PC-3 (cell line): ENCODE data around the gene GASK1B. TPM values are rescaled to one million over a fixed set of nuclear protein-coding genes. Genes with fewer than 3 reads are reported as not detected.

Source experiments
- ATAC-seq: fragments of 200-7000 bp; cut with Tn5 transposase; 2 replicates; pipeline ENCODE4 v1.9.1; 2020; ENCODE audit warnings: mild to moderate bottlenecking, moderate library complexity
- BruUV-seq: library from RNA; stranded (reverse); fragments of 400-500 nt; replicated peaks from 2 replicates; lab custom pipeline; 2021; lab: Mats Ljungman, UMichigan
- CTCF ChIA-PET: fragments of 300-600 bp; sonication (Branson Sonifier 250); formaldehyde crosslinking; loops from one replicate; lab custom pipeline; 2022; ENCODE audit warnings: antibody characterized with exemption; lab: Charles Lee
- POLR2A ChIA-PET: fragments of 300-600 bp; sonication (Branson Sonifier 250); formaldehyde crosslinking; loops from one replicate; lab custom pipeline; 2022; ENCODE audit warnings: antibody characterized with exemption; ENCODE audit not compliant: unreplicated experiment; lab: Charles Lee
- DNase-seq: peaks from one replicate; pipeline ENCODE4 v3.0.0-alpha.2; 2015
- H2AFZ ChIP-seq: fragments of 300-600 bp; sonication (generic); 2 replicates; pipeline ENCODE4 v1.6.0; 2016; ENCODE audit warnings: antibody characterized with exemption, low read length
- H3F3A ChIP-seq: fragments of 300-600 bp; sonication (generic); one replicate; pipeline ENCODE4 v1.6.0; 2017; ENCODE audit warnings: antibody characterized with exemption, low read length, control low read depth, mild to moderate bottlenecking; ENCODE audit not compliant: unreplicated experiment
- H3K27ac ChIP-seq: fragments of 300-600 bp; sonication (generic); 2 replicates; pipeline ENCODE4 v1.5.1; 2016; ENCODE audit warnings: mild to moderate bottlenecking, low read length
- H3K27me3 ChIP-seq: fragments of 300-600 bp; sonication (generic); 2 replicates; pipeline ENCODE4 v1.6.1; 2016; ENCODE audit warnings: low read length, mixed read lengths
- H3K36me3 ChIP-seq: fragments of 300-600 bp; sonication (generic); 2 replicates; pipeline ENCODE4 v1.6.1; 2016; ENCODE audit warnings: low read depth, mixed run types, low read length, mixed read lengths
- H3K4me1 ChIP-seq: fragments of 300-600 bp; sonication (generic); 2 replicates; pipeline ENCODE4 v1.5.1; 2016; ENCODE audit warnings: low read length; ENCODE audit not compliant: insufficient read depth
- H3K4me2 ChIP-seq: fragments of 300-600 bp; sonication (generic); 2 replicates; pipeline ENCODE4 v1.6.0; 2016; ENCODE audit warnings: low read length
- H3K4me3 ChIP-seq: fragments of 300-600 bp; sonication (generic); 2 replicates; pipeline ENCODE4 v1.5.1; 2016; ENCODE audit warnings: mild to moderate bottlenecking, low read length, mixed read lengths
- H3K79me2 ChIP-seq: fragments of 300-600 bp; sonication (generic); 2 replicates; pipeline ENCODE4 v1.6.1; 2017; ENCODE audit warnings: low read length, mixed read lengths
- H3K9ac ChIP-seq: fragments of 300-600 bp; sonication (generic); 2 replicates; pipeline ENCODE4 v1.6.0; 2016; ENCODE audit warnings: mild to moderate bottlenecking, low read length
- H3K9me2 ChIP-seq: fragments of 300-600 bp; sonication (generic); replicated peaks from 2 replicates; pipeline ENCODE4 v1.6.1; 2016; ENCODE audit warnings: mixed run types, low read length, mixed read lengths
- H3K9me3 ChIP-seq: fragments of 300-600 bp; sonication (generic); 2 replicates; pipeline ENCODE4 v1.6.1; 2016; ENCODE audit warnings: low read length, mixed read lengths
- H4K20me1 ChIP-seq: fragments of 300-600 bp; sonication (generic); 2 replicates; pipeline ENCODE4 v1.6.1; 2016; ENCODE audit warnings: low read length, mixed read lengths
- EZH2 ChIP-seq: fragments of 300-600 bp; sonication (generic); IDR thresholded peaks from one replicate; pipeline ENCODE4 v1.6.1; 2017; ENCODE audit warnings: antibody characterized with exemption, mild to moderate bottlenecking, low read length; ENCODE audit not compliant: unreplicated experiment
- EZH2phosphoT487 ChIP-seq: fragments of 300-600 bp; sonication (generic); IDR thresholded peaks from 2 replicates; pipeline ENCODE4 v1.6.1; 2018; ENCODE audit warnings: mild to moderate bottlenecking, antibody characterized with exemption, low read length, borderline replicate concordance
- intact Hi-C: fragments of 100-400 bp; cut with micrococcal nuclease; formaldehyde crosslinking; loops from 2 replicates; pipeline ENCODE4 v1.9.0; 2023
- total RNA-seq: library from RNA; depleted of rRNA; stranded (reverse); fragments of >200 nt; gene quantifications from 2 replicates; pipeline ENCODE4 v1.2.3, GENCODE V29; 2014
- TF ChIP-seq, protein P1 (sequence below): fragments of 300-600 bp; sonication (generic); conservative IDR thresholded peaks from 2 replicates; pipeline ENCODE4 v1.5.1; 2017; ENCODE audit warnings: antibody characterized with exemption, low read depth, mild to moderate bottlenecking, low read length

The GASK1B gene
- total RNA-seq, 1 experiment from 2014 or later = 0.51 TPM

DNA sequence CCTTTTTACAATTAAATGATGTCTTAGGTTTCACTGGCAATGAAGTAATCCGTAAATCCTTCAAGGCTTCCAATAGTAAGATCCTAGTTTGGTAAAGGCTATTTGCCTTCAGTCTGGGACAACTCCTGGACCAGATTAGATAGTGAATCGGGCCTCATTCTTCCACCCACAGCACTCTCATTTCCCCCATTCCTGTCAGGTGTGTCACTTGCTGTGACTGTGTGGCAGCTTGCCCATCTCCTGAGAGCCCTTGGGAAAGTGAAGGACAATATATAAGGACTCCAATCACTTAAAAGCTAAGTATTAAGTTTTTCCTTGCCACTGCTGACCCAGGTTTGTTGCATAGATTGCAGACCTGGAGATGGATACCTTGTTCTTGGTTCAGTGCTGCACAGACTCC is 3.3 kb upstream of the GASK1B start:
- no peak overlapping the region for H2AFZ ChIP-seq
- H3K36me3 ChIP-seq = no peaks in the 10 kb centered on the region
- no peaks in the 10 kb centered on the region for H3K79me2 ChIP-seq
- POLR2A ChIA-PET = interaction anchor here (0.5 kb wide), 1 partner anchor 86 kb away, joined by 3 read pairs; no protein-coding TSS in a partner anchor
- H3K4me3 ChIP-seq = no peak overlapping the region
- no TSS peak for BruUV-seq
- TF ChIP-seq EZH2phosphoT487 (no peak), EZH2 (no peak)
- TF ChIP-seq, protein P1, sequence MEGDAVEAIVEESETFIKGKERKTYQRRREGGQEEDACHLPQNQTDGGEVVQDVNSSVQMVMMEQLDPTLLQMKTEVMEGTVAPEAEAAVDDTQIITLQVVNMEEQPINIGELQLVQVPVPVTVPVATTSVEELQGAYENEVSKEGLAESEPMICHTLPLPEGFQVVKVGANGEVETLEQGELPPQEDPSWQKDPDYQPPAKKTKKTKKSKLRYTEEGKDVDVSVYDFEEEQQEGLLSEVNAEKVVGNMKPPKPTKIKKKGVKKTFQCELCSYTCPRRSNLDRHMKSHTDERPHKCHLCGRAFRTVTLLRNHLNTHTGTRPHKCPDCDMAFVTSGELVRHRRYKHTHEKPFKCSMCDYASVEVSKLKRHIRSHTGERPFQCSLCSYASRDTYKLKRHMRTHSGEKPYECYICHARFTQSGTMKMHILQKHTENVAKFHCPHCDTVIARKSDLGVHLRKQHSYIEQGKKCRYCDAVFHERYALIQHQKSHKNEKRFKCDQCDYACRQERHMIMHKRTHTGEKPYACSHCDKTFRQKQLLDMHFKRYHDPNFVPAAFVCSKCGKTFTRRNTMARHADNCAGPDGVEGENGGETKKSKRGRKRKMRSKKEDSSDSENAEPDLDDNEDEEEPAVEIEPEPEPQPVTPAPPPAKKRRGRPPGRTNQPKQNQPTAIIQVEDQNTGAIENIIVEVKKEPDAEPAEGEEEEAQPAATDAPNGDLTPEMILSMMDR = no peak
- no peaks in the 10 kb centered on the region for H4K20me1 ChIP-seq
- H3K27ac ChIP-seq = no peak overlapping the region
- peaks cover 25% of the 10 kb centered on the region for H3K4me1 ChIP-seq
- CTCF ChIA-PET = no interaction called here
- no peaks in the 10 kb centered on the region for H3F3A ChIP-seq
- ATAC-seq (peak; percentile 66), DNase-seq (peak; percentile 78)
- H3K9ac ChIP-seq = no peak overlapping the region
- H3K9me3 ChIP-seq = no peaks in the 10 kb centered on the region
- intact Hi-C loops = loop anchor here (10.0 kb wide), 1 partner anchor 961 kb away; no protein-coding TSS in a partner anchor
- peak overlapping the region; percentile 54 for H3K4me2 ChIP-seq
- no peaks in the 10 kb centered on the region for H3K9me2 ChIP-seq
- no peaks in the 10 kb centered on the region for H3K27me3 ChIP-seq

DNA sequence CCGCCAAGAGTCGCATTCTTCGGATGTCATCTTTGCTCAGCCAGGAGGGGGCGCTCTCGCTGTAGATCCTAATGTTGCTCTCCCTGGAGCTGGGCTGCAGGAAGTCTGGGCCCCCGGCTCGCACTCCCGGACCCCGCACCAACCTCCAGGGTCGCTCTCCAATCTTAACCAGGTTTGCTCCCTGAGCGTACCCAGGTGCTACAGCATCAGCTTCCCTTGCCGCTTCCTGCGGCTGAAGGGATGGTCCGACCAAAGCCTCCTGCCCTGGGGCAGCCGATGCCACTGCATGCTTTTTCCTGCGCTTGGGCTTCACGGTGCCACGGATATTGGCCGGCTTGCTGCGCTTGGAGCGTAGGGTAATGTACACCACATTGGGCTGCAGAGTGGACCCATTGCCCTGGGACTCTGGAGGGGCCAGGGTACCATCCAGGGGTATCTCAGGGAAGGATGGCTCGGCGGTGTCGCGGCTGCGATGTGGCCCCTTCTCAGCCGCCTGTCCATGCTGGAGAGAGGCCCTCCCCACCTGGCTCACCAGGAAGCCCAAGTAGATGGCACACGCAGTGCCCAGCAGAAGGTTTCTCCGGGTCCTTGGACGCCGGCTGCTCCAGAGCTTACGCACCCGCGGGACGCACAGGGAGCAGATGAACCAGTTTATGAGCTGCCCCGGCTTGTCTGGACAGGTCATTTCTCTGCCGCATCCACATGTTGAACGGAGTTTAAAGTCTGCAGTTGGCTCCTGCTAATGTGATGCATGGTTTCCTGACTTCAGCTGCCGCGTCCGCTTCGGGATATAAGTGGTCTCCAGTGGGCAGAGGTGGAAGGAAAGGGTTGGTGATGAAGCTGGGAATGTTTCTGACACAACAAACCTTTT is 1.9 kb downstream of the GASK1B start:
- peak overlapping the region; percentile 87 for H3K4me2 ChIP-seq
- peak overlapping the region; percentile 90 for H2AFZ ChIP-seq
- no peaks in the 10 kb centered on the region for H3K9me3 ChIP-seq
- no peaks in the 10 kb centered on the region for H3K9me2 ChIP-seq
- no peaks in the 10 kb centered on the region for H3F3A ChIP-seq
- POLR2A ChIA-PET = no interaction called here
- peak; percentile 68 for ATAC-seq
- no TSS peak for BruUV-seq
- peak overlapping the region; percentile 66 for H3K4me3 ChIP-seq
- DNase-seq = peak; percentile 53
- intact Hi-C loops = loop anchor here (10.0 kb wide), 1 partner anchor 956 kb away; no protein-coding TSS in a partner anchor
- CTCF ChIA-PET = interaction anchor here (1.8 kb wide), 1 partner anchor 76 kb away, joined by 6 read pairs; no protein-coding TSS in a partner anchor
- no peak overlapping the region for H3K9ac ChIP-seq
- no peaks in the 10 kb centered on the region for H3K36me3 ChIP-seq
- H3K27ac ChIP-seq = no peak overlapping the region
- peaks cover 17% of the 10 kb centered on the region for H3K4me1 ChIP-seq
- no peak for TF ChIP-seq EZH2phosphoT487
- TF ChIP-seq, protein P1 = peak; percentile 69
- no peaks in the 10 kb centered on the region for H3K27me3 ChIP-seq
- H4K20me1 ChIP-seq = no peaks in the 10 kb centered on the region
- H3K79me2 ChIP-seq = no peaks in the 10 kb centered on the region
